Thoracic aorta (tissue), 2 donors: ENCODE results near the gene MICALL2. TPM values are rescaled to one million over a fixed set of nuclear protein-coding genes. Genes with fewer than 3 reads are reported as not detected.
"Not testable (repeated sequence)": the region's sequence is repeated elsewhere in the genome, so short reads cannot be mapped to it uniquely, and the experiment has no call there.

ENCODE experiments used
- ATAC-seq: fragments of 150-250 bp; one replicate; pipeline ENCODE4 v1.8.0; 2017; ENCODE audit warnings: low read depth; ENCODE audit not compliant: insufficient number of reproducible peaks, low FRiP score
- DNase-seq: peaks from one replicate; pipeline ENCODE4 v3.0.0-alpha.2; 2020; ENCODE audit warnings: low spot score
- H3K27ac ChIP-seq, 2 donors: fragments of 200-600 bp; sonication (generic); 1 replicate in 1 of 2; 2 replicates in 1 of 2; pipeline ENCODE4 v1.5.1; 2016; ENCODE audit warnings: mild to moderate bottlenecking in 2 of 2, moderate library complexity in 2 of 2
- H3K27me3 ChIP-seq: fragments of 200-600 bp; sonication (generic); replicated peaks from 2 replicates; pipeline ENCODE4 v1.6.0; 2016; ENCODE audit warnings: mild to moderate bottlenecking; ENCODE audit not compliant: insufficient read depth
- H3K36me3 ChIP-seq: fragments of 200-600 bp; sonication (generic); one replicate; pipeline ENCODE4 v1.5.1; 2016
- H3K4me1 ChIP-seq, 2 donors: fragments of 200-600 bp; sonication (generic); 1 replicate in 1 of 2; 2 replicates in 1 of 2; pipeline versions ENCODE4 v1.5.1 to v1.6.0; 2016; ENCODE audit warnings: low read depth in 2 of 2, mild to moderate bottlenecking in 1 of 2; ENCODE audit not compliant: control insufficient read depth in 1 of 2
- H3K4me3 ChIP-seq: fragments of 200-600 bp; sonication (generic); 2 replicates; pipeline ENCODE4 v1.5.1; 2016; ENCODE audit warnings: mild to moderate bottlenecking
- H3K9me3 ChIP-seq: fragments of 200-600 bp; sonication (generic); 2 replicates; pipeline ENCODE4 v1.5.1; 2016
- CTCF ChIP-seq: fragments of 200-600 bp; sonication (generic); IDR thresholded peaks from one replicate; pipeline ENCODE4 v1.5.1; 2019; ENCODE audit warnings: antibody characterized with exemption
- total RNA-seq, 2 donors: library from RNA; depleted of rRNA; stranded (reverse); fragments of >200 nt; gene quantifications; one replicate each; pipeline versions ENCODE4 v1.1.0 to v1.2.3, GENCODE V29; 2016

MICALL2 gene
- total RNA-seq, 2 donors from 2014 or later, result 71.7 to 80.0 TPM

DNA sequence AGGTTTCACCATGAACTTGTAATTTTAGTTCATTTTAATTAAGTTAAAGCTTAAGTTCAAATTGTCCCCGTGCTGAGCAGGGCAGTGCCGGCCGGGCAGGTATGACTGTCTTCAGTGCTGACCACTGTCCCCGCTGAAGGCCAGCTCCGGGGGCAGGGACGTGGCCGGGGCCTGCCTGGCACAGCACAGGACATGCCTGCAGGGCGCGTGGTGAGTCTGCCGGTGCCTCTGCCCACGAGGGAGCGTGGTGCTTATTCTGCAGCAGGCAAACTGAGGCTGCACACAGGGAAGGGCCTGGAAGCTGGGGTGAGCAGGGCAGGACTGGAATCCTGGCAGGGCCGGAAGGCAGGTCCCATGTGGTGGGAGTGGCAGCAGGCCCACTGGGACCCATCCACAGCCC lies 9.8 kb downstream of the MICALL2 start:
- H3K4me1 ChIP-seq, result peaks cover 0 to 5% of the 10 kb centered on the region in 2 donors

DNA sequence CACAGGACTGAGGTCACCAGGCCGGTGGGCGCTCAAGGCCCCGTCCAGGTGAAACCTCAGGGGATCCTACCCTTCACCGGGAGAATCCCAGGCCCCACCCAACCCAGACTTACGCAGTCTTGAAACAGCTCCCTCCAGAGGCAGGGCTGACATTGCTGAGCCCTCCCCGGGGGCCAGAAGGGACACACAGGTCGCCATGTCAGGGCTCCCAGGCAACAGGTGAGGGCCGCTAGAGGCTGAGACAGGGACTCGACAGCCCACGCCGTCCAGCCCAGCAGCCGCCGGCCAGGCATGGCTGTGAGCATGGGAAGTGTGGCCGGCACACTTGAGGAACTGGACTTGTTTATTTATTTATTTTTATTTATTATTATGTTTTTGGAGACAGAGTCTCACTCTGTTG lies 10.3 kb downstream of the MICALL2 start:
- TF ChIP-seq CTCF, result no peak
- DNase-seq (no peak), ATAC-seq (no peak)
- Histone ChIP-seq H3K27me3 (no peaks in the 10 kb centered on the region), H3K9me3 (no peaks in the 10 kb centered on the region), H3K27ac (no peak overlapping the region), H3K36me3 (no peaks in the 10 kb centered on the region), H3K4me1 (no peaks in the 10 kb centered on the region), H3K4me3 (no peak overlapping the region)

More for the DNA sequence above, 9.8 kb downstream of the MICALL2 start:
- H3K9me3 ChIP-seq, result no peaks in the 10 kb centered on the region
- no peaks in the 10 kb centered on the region for H3K36me3 ChIP-seq
- no peak overlapping the region for H3K27ac ChIP-seq
- no peak for TF ChIP-seq CTCF
- H3K27me3 ChIP-seq, result no peaks in the 10 kb centered on the region
- no peak overlapping the region for H3K4me3 ChIP-seq
- DNase-seq (no peak), ATAC-seq (no peak)

DNA sequence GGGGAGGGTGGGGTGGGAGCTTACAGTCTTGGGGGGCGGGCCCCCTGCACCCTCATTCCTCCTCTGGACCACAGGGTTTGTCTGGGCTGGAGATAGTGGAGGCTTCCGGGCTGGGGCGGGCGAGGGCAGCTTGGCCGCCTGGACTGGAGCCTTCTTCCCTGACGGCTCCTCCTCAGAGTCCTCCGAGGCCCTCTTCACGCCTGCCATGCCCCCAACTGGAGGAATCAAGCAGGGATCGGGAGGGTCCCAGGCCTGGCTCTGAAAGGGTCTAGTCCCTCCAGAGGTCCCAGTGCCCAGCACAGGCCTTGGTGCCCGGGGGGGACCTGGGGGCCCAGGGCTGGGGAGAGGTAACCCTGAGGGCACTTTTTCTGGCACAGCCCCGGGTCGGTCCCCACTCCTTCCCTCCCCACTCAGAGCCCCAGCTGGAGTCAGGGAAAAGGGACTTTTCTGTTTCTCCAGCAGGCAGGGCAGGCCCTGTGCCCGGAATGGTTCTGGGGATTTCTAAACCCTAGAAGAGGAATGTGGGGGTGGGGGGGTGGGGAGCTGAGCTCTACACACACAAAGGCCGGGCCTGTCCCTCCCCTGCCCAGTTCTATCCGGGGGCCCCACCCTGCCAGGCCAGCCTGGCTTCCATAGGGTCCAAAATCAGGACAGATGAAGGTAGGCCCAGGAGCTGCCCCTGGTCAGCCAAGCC lies 11.6 kb downstream of the MICALL2 start:
- TF ChIP-seq CTCF, result no peak
- Histone ChIP-seq H3K27me3 (no peaks in the 10 kb centered on the region), H3K9me3 (no peaks in the 10 kb centered on the region), H3K4me3 (no peak overlapping the region), H3K27ac (no peak overlapping the region), H3K4me1 (no peaks in the 10 kb centered on the region), H3K36me3 (no peaks in the 10 kb centered on the region)
- DNase-seq (no peak), ATAC-seq (no peak)

DNA sequence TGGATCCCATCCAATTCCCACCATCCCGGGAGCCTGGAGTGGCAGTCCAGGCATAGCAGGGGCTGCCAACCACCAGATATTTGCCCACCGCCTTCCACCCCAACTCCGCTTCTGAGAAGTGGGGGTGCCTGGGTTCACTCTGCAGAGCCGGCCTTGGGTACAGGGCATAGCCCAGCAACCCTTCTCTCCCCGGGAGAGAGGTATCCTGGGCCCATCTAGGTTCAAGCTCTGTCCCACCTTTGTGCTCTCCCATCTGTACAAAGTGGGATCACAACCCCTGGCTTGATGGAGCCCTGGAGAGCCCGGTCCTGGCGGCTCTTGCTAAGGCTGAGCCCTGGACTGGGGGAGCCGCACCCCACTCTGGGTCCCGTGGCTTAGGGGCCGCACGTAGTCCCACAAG lies 12.2 kb downstream of the MICALL2 start:
- no peaks in the 10 kb centered on the region for H3K4me1 ChIP-seq
- H3K4me3 ChIP-seq, result no peak overlapping the region
- DNase-seq (no peak), ATAC-seq (no peak)
- no peak overlapping the region for H3K27ac ChIP-seq
- no peaks in the 10 kb centered on the region for H3K9me3 ChIP-seq
- TF ChIP-seq CTCF, result no peak
- H3K27me3 ChIP-seq, result no peaks in the 10 kb centered on the region
- no peaks in the 10 kb centered on the region for H3K36me3 ChIP-seq

- TF ChIP-seq CTCF, result no peak
- H3K4me3 ChIP-seq, result no peak overlapping the region
- no peaks in the 10 kb centered on the region for H3K27me3 ChIP-seq
- ATAC-seq (no peak), DNase-seq (no peak)
- no peaks in the 10 kb centered on the region for H3K9me3 ChIP-seq
- H3K36me3 ChIP-seq, result no peaks in the 10 kb centered on the region
- H3K4me1 ChIP-seq, result no peaks in the 10 kb centered on the region
- no peak overlapping the region for H3K27ac ChIP-seq
Observed at GRCh38 chr7:1446620-1447032, 12.6 kb downstream of the MICALL2 start.

DNA sequence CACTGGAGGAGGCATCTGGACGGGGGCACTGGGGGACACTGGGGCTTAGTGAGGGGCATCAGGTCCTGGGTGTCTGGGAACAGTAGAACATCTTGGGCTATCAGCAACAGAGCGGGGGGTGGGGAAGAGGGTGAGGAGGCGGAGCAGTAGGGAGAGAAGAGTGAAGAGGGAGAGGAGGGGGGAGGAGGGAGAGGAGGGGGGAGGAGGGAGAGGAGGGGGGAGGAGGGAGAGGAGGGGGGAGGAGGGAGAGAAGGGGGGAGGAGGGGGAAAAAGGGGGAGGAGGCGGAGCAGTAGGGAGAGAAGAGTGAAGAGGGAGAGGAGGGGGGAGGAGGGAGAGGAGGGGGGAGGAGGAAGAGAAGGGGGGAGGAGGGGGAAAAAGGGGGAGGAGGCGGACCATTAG lies 13.2 kb downstream of the MICALL2 start:
- not testable (repeated sequence) for DNase-seq, H3K4me3 ChIP-seq, H3K27ac ChIP-seq, H3K36me3 ChIP-seq, H3K9me3 ChIP-seq, H3K4me1 ChIP-seq, ATAC-seq, H3K27me3 ChIP-seq
